HG02938 (cell line): ENCODE results near the gene TEPSIN.

Experiments used
- ATAC-seq: cut with Tn5 transposase; IDR thresholded peaks from one replicate; pipeline ENCODE4 v1.9.1; 2021; ENCODE audit warnings: mild to moderate bottlenecking, moderate library complexity; ENCODE audit not compliant: unreplicated experiment

TEPSIN gene

GRCh38 chr17:81200695-81201580 lies 37.9 kb downstream of the TEPSIN start:
- ATAC-seq: no peak

- no peak for ATAC-seq
These were observed 38.7 kb downstream of the TEPSIN start for GRCh38 chr17:81200201-81200600.

- no peak for ATAC-seq
These were observed 39.4 kb downstream of the TEPSIN start for GRCh38 chr17:81199482-81199830.

GRCh38 chr17:81198826-81199481 lies 39.9 kb downstream of the TEPSIN start:
- no peak for ATAC-seq

- ATAC-seq: no peak
These were observed 40.9 kb downstream of the TEPSIN start for GRCh38 chr17:81197831-81198490.

- no peak for ATAC-seq
These were observed 41.5 kb downstream of the TEPSIN start for GRCh38 chr17:81197409-81197795.

- ATAC-seq: no peak
These were observed 42.1 kb downstream of the TEPSIN start for GRCh38 chr17:81196505-81197408.

GRCh38 chr17:81195941-81196495 lies 42.8 kb downstream of the TEPSIN start:
- no peak for ATAC-seq

- no peak for ATAC-seq
These were observed 43.6 kb downstream of the TEPSIN start for GRCh38 chr17:81194941-81195901.

GRCh38 chr17:81194225-81194760 lies 44.6 kb downstream of the TEPSIN start:
- ATAC-seq: no peak

- no peak for ATAC-seq
These were observed 45.2 kb downstream of the TEPSIN start for GRCh38 chr17:81193470-81194224.

GRCh38 chr17:81193051-81193410 lies 45.8 kb downstream of the TEPSIN start:
- ATAC-seq: no peak

- no peak for ATAC-seq
These were observed 46.3 kb downstream of the TEPSIN start for GRCh38 chr17:81192386-81193050.

- no peak for ATAC-seq
These were observed 47.2 kb downstream of the TEPSIN start for GRCh38 chr17:81191646-81192045.

GRCh38 chr17:81191116-81191515 lies 47.7 kb downstream of the TEPSIN start:
- no peak for ATAC-seq

GRCh38 chr17:81190591-81190990 lies 48.3 kb downstream of the TEPSIN start:
- no peak for ATAC-seq

GRCh38 chr17:81189670-81190530 lies 49.0 kb downstream of the TEPSIN start:
- ATAC-seq: no peak
